Endodermal cell (in vitro differentiated cells): ENCODE results near the gene SYMPK. TPM values are rescaled to one million over a fixed set of nuclear protein-coding genes. Genes with fewer than 3 reads are reported as not detected.
"Not testable (repeated sequence)": the region's sequence is repeated elsewhere in the genome, so short reads cannot be mapped to it uniquely, and the experiment has no call there.

ENCODE experiments used
- DNase-seq: peaks from one replicate; pipeline ENCODE4 v3.0.0-alpha.2; 2017
- H3K27ac ChIP-seq: 2 replicates; pipeline ENCODE4 v1.5.1; 2013; ENCODE audit warnings: mild to moderate bottlenecking, low read depth, low read length, moderate library complexity
- H3K27me3 ChIP-seq: 2 replicates; pipeline ENCODE4 v1.6.1; 2013; ENCODE audit warnings: mild to moderate bottlenecking, low read length, moderate library complexity; ENCODE audit not compliant: insufficient read depth, control insufficient read depth, poor library complexity, severe bottlenecking
- H3K36me3 ChIP-seq: 2 replicates; pipeline ENCODE4 v1.7.0; 2013; ENCODE audit warnings: mild to moderate bottlenecking, low read length, moderate library complexity; ENCODE audit not compliant: control insufficient read depth, insufficient read depth
- H3K4me1 ChIP-seq: one replicate; pipeline ENCODE4 v1.7.0; 2013; ENCODE audit warnings: low read length; ENCODE audit not compliant: control insufficient read depth, insufficient read depth
- H3K4me3 ChIP-seq: 2 replicates; pipeline ENCODE4 v1.5.1; 2013; ENCODE audit warnings: mild to moderate bottlenecking, low read length, moderate library complexity
- H3K9ac ChIP-seq: 2 replicates; pipeline ENCODE4 v1.6.1; 2013; ENCODE audit warnings: mild to moderate bottlenecking, low read length, moderate library complexity; ENCODE audit not compliant: poor library complexity, severe bottlenecking; ENCODE audit errors: extremely low read depth
- H3K9me3 ChIP-seq: 2 replicates; pipeline ENCODE4 v1.6.1; 2013; ENCODE audit warnings: mild to moderate bottlenecking, low read length, moderate library complexity; ENCODE audit not compliant: control insufficient read depth
- H3K27ac Mint-ChIP-seq: 2 replicates; pipeline ENCODE4 v1.8.0; 2020; ENCODE audit warnings: mixed read lengths
- H3K27me3 Mint-ChIP-seq: 2 replicates; pipeline ENCODE4 v1.8.0; 2021; ENCODE audit warnings: mild to moderate bottlenecking, mixed read lengths; ENCODE audit not compliant: insufficient read depth
- H3K36me3 Mint-ChIP-seq: 2 replicates; pipeline ENCODE4 v1.8.0; 2020; ENCODE audit warnings: low read depth, mixed read lengths
- H3K4me1 Mint-ChIP-seq: 2 replicates; pipeline ENCODE4 v1.8.0; 2020; ENCODE audit warnings: mixed read lengths
- H3K4me3 Mint-ChIP-seq: 2 replicates; pipeline ENCODE4 v1.8.0; 2020; ENCODE audit warnings: mild to moderate bottlenecking, moderate library complexity, mixed read lengths
- H3K9me3 Mint-ChIP-seq: 2 replicates; pipeline ENCODE4 v1.8.0; 2020; ENCODE audit warnings: mild to moderate bottlenecking, mixed read lengths
- CTCF ChIP-seq: fragments of 200-600 bp; sonication (generic); conservative IDR thresholded peaks from 2 replicates; pipeline ENCODE4 v1.5.0; 2021; ENCODE audit warnings: antibody characterized with exemption, mild to moderate bottlenecking
- WGBS, 2 experiments: methylation state at CpG; one replicate each; pipeline versions ENCODE4 v1.1.5 to v1.1.7; 2013; ENCODE audit warnings: missing lambda C conversion rate in 2 of 2, mixed read lengths in 1 of 2; ENCODE audit not compliant: insufficient coverage in 1 of 2, insufficient read length in 1 of 2; 5-methylcytosine and 5-hydroxymethylcytosine counted together
- total RNA-seq, 2 donors: library from RNA; stranded (reverse); fragmentation: NEBNext Ultra II Directional in 1 of 2; extraction: Animal tissue kit (Norgen Biotek cat#: 25700) in 1 of 2; gene quantifications; 2 replicates in 1 of 2; 3 replicates in 1 of 2; pipeline ENCODE4 v1.2.1, GENCODE V29; 2021

The SYMPK gene
- total RNA-seq, 2 donors from 2014 or later, result 104 to 119 TPM

GRCh38 chr19:45801603-45802175, 61.3 kb downstream of the SYMPK start:
- no peaks in the 10 kb centered on the region for H3K4me1 ChIP-seq
- no peak for TF ChIP-seq CTCF
- no peak for DNase-seq
- no peaks in the 10 kb centered on the region for H3K36me3 ChIP-seq
- 89 to 92% methylated on average over 6 to 7 of the region's 7 CpGs for WGBS, 2 experiments
- Mint-ChIP-seq H3K27me3 (peaks cover 22% of the 10 kb centered on the region), H3K4me3 (no peak overlapping the region), H3K9me3 (no peaks in the 10 kb centered on the region), H3K27ac (no peak overlapping the region), H3K36me3 (no peaks in the 10 kb centered on the region), H3K4me1 (peaks cover 2% of the 10 kb centered on the region)
- no peak overlapping the region for H3K4me3 ChIP-seq
- no peaks in the 10 kb centered on the region for H3K9me3 ChIP-seq
- H3K27me3 ChIP-seq, result no peaks in the 10 kb centered on the region
- no peak overlapping the region for H3K27ac ChIP-seq
- no peak overlapping the region for H3K9ac ChIP-seq

GRCh38 chr19:45800070-45800553, 62.8 kb downstream of the SYMPK start:
- no peaks in the 10 kb centered on the region for H3K36me3 Mint-ChIP-seq
- H3K27me3 Mint-ChIP-seq, result peaks cover 20% of the 10 kb centered on the region
- peak; percentile 54 for DNase-seq
- 87 to 89% methylated on average over 2 to 8 of the region's 8 CpGs for WGBS, 2 experiments
- no peak overlapping the region for H3K27ac Mint-ChIP-seq
- Histone ChIP-seq H3K4me3 (no peak overlapping the region), H3K9ac (no peak overlapping the region), H3K4me1 (no peaks in the 10 kb centered on the region), H3K27ac (no peak overlapping the region), H3K27me3 (no peaks in the 10 kb centered on the region), H3K9me3 (no peaks in the 10 kb centered on the region), H3K36me3 (no peaks in the 10 kb centered on the region)
- no peak overlapping the region for H3K4me3 Mint-ChIP-seq
- no peak for TF ChIP-seq CTCF
- peaks cover 2% of the 10 kb centered on the region for H3K4me1 Mint-ChIP-seq
- H3K9me3 Mint-ChIP-seq, result no peaks in the 10 kb centered on the region

GRCh38 chr19:45799541-45799940, 63.4 kb downstream of the SYMPK start:
- peaks cover 19% of the 10 kb centered on the region for H3K27me3 Mint-ChIP-seq
- 90 to 96% methylated on average over 2 to 5 of the region's 5 CpGs for WGBS, 2 experiments
- not testable (repeated sequence) for H3K9me3 ChIP-seq, H3K36me3 Mint-ChIP-seq, H3K9ac ChIP-seq, H3K27ac ChIP-seq, H3K4me1 ChIP-seq, DNase-seq, H3K36me3 ChIP-seq, H3K27me3 ChIP-seq, H3K9me3 Mint-ChIP-seq, H3K4me3 ChIP-seq, H3K4me1 Mint-ChIP-seq, H3K4me3 Mint-ChIP-seq
- peak overlapping the region; percentile 17 for H3K27ac Mint-ChIP-seq
